Endothelial cell of umbilical vein (primary cell): ENCODE measurements around the gene HYAL2.

Experiments
- JUN ChIP-seq: IDR thresholded peaks from 2 replicates; pipeline ENCODE4 v1.6.1; 2011; ENCODE audit warnings: borderline replicate concordance, low read depth; ENCODE audit not compliant: insufficient read length, insufficient read depth
- POLR2A ChIP-seq: IDR thresholded peaks from 2 replicates; pipeline ENCODE4 v1.6.1; 2012; ENCODE audit warnings: low read depth, mild to moderate bottlenecking, control low read depth, low read length
- TF ChIP-seq, protein P1 (sequence below), 2 donors: IDR thresholded peaks; 1 replicate in 1 of 2; 2 replicates in 1 of 2; pipeline ENCODE4 v1.5.1; 2011; ENCODE audit warnings: low read length in 2 of 2, mild to moderate bottlenecking in 2 of 2, moderate library complexity in 2 of 2, control low read depth in 1 of 2, inconsistent platforms in 1 of 2, low read depth in 1 of 2; ENCODE audit not compliant: insufficient read depth in 1 of 2; ENCODE audit errors: extremely low read depth in 1 of 2

DNA sequence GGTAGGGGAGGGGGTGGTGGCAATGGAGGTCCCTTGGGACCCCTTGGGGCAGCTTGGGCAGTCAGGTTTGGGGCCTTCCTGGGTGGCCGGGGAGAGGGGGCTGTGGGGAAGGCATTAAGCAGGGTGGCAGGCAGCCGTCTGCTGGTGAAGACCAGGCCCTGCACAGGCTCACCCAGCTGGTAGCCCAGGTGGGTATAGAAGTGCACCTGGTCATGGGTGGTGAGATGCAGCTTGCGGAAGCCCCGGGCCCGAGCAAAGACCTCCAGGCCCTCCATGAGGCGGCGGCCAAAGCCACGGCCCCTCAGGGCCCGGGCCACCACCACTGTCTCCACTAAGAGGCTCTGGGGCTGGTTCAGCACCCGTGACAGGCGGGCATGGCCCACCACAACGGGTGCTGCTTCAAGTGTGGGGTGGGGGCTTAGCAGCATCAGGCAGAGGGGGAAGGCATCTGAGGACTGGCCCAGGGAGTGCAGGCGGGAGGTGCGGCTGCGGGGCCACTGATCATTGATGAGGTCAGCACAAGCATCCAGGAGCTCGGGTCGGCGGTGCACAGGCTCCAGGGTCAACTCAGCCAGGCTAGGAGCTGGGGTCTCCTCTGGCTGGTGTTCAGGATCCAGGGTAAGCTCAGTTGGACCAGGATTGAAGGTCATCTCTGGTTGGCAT is 25.7 kb downstream of the HYAL2 start:
- TF ChIP-seq, protein P1, sequence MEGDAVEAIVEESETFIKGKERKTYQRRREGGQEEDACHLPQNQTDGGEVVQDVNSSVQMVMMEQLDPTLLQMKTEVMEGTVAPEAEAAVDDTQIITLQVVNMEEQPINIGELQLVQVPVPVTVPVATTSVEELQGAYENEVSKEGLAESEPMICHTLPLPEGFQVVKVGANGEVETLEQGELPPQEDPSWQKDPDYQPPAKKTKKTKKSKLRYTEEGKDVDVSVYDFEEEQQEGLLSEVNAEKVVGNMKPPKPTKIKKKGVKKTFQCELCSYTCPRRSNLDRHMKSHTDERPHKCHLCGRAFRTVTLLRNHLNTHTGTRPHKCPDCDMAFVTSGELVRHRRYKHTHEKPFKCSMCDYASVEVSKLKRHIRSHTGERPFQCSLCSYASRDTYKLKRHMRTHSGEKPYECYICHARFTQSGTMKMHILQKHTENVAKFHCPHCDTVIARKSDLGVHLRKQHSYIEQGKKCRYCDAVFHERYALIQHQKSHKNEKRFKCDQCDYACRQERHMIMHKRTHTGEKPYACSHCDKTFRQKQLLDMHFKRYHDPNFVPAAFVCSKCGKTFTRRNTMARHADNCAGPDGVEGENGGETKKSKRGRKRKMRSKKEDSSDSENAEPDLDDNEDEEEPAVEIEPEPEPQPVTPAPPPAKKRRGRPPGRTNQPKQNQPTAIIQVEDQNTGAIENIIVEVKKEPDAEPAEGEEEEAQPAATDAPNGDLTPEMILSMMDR (IDR thresholded peaks at IDR 0.05; ENCODE audit: extremely low read depth in 1 of 2, insufficient read depth in 1 of 2, low read depth in 1 of 2, low read length in 2 of 2), result no peak
- TF ChIP-seq JUN, result no peak
- no peak for TF ChIP-seq POLR2A
